Ovary (tissue), 9 donors: ENCODE results near the gene SLC6A2. TPM values are rescaled to one million over a fixed set of nuclear protein-coding genes. Genes with fewer than 3 reads are reported as not detected.

Experiments
- DNase-seq, 5 donors: peaks; one replicate each; pipeline ENCODE4 v3.0.0-alpha.2; 2019 to 2020
- H3K27ac ChIP-seq, 2 donors: fragments of 200-600 bp; one replicate each; pipeline versions ENCODE4 v1.5.1 to v1.8.0; 2019 to 2022
- H3K27me3 ChIP-seq: fragments of 200-600 bp; one replicate; pipeline ENCODE4 v1.8.0; 2022
- H3K36me3 ChIP-seq: fragments of 200-600 bp; sonication (generic); one replicate; pipeline ENCODE4 v1.5.1; 2019
- H3K4me1 ChIP-seq: one replicate; pipeline ENCODE4 v1.8.1; 2013; ENCODE audit warnings: mild to moderate bottlenecking, moderate library complexity; ENCODE audit not compliant: insufficient read depth
- H3K4me3 ChIP-seq: fragments of 200-600 bp; sonication (generic); one replicate; pipeline ENCODE4 v1.5.1; 2017
- H3K9me3 ChIP-seq, 2 donors: fragments of 200-600 bp in 1 of 2; sonication (generic) in 1 of 2; one replicate each; pipeline versions ENCODE4 v1.5.1 to v1.8.1; 2013 to 2019; ENCODE audit warnings: mild to moderate bottlenecking in 1 of 2, moderate library complexity in 1 of 2
- EP300 ChIP-seq: sonication (generic); formaldehyde crosslinking; IDR thresholded peaks from one replicate; pipeline ENCODE4 v1.6.1; 2017; ENCODE audit warnings: antibody characterized with exemption
- POLR2A ChIP-seq: fragments of 450-650 bp; IDR thresholded peaks from one replicate; pipeline ENCODE4 v1.6.1; 2017; ENCODE audit warnings: antibody characterized with exemption, mild to moderate bottlenecking, moderate library complexity
- WGBS, 3 donors: extraction: QIAGEN DNeasy Blood & Tissue Kit in 1 of 3; methylation state at CpG; one replicate each; pipeline versions ENCODE4 v1.1.5 to v1.1.7; 2013 to 2017; 5-methylcytosine and 5-hydroxymethylcytosine counted together
- intact Hi-C, 4 donors: fragments of 100-400 bp; cut with DNase I; formaldehyde crosslinking; loops; one replicate each; pipeline versions ENCODE4 v1.11.0 to v1.15.1; 2022 to 2023
- polyA plus RNA-seq, 2 donors: library from polyadenylated mRNA; stranded (reverse); fragments of 200-250 nt in 1 of 2; fragments of 350-450 nt in 1 of 2; fragmentation: Illumina TruSeq in 1 of 2; extraction: RNeasy Lipid Tissue Mini Kit (QIAGEN cat#74804) in 1 of 2; gene quantifications; one replicate each; pipeline ENCODE4 v1.2.3, GENCODE V29; 2013 to 2014
- total RNA-seq, 7 donors: library from RNA; depleted of rRNA in 2 of 7; stranded (reverse); fragments of >200 nt in 2 of 7; fragmentation: NEBNext Ultra II Directional in 3 of 7; extraction: Animal tissue kit (Norgen Biotek cat#: 25700) in 3 of 7; gene quantifications; one replicate each; pipeline versions ENCODE4 v1.1.0 to v1.2.4, GENCODE V29; 2016 to 2023
- TF ChIP-seq, protein P1 (sequence below), 3 donors: fragments of 450-650 bp in 2 of 3; fragments of 200-600 bp in 1 of 3; IDR thresholded peaks; one replicate each; pipeline versions ENCODE4 v1.5.1 to v1.8.0; 2016 to 2022; ENCODE audit warnings: antibody characterized with exemption in 3 of 3, mild to moderate bottlenecking in 1 of 3
- donor health status: DM: no; HTN: no; CAD: no; lungs with moderate emphysema.
- donor health status: DM: no; HTN: no; CAD: no.
- donor health status: Bipolar disorder and iron deficiency.
- donor health status: DM: yes; HTN: yes; CAD: no.
- donor health status: DM: no; HTN: no; CAD: no.
- donor health status: DM: yes; HTN: yes; CAD: no.

The SLC6A2 gene
- total and polyA plus RNA-seq, 9 donors, result 0.08 to 0.36 (median 0.21) TPM; not detected in 3

DNA sequence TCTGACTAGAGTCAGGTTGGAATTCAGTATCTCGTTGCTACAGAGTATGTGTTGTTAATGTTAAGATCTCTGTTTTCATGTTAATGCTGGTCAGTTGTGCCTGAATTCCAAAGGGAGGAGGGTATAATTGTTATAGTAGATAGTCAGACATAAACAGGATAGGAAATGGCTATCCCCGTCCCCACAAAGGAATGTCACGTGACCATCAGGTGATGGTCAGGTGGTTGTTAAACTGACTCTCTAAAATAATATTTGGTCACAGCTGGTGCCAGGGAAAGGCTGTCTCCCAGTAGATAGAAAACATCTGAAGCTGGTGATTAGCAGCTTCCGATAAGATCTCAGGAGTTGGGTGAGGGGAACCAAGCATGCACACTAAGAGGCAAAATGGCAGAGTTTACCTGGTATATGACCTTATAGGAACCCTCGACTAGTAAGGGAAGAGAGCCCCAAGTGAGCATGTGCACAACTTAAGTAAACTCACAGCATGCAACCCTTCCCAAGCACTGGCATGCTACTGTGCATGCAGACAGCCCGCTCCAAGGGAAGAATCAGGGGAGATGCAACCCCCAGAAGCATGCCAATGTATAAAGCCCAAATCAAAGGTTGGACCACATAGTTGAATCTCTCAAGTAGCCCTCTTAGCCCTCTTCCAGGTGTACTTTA, 27.4 kb upstream of the SLC6A2 start:
- Histone ChIP-seq H3K36me3 (no peaks in the 10 kb centered on the region), H3K4me3 (no peak overlapping the region), H3K27ac (no peak overlapping the region), H3K9me3 (no peaks in the 10 kb centered on the region), H3K27me3 (no peaks in the 10 kb centered on the region), H3K4me1 (no peaks in the 10 kb centered on the region)
- TF ChIP-seq, protein P1, sequence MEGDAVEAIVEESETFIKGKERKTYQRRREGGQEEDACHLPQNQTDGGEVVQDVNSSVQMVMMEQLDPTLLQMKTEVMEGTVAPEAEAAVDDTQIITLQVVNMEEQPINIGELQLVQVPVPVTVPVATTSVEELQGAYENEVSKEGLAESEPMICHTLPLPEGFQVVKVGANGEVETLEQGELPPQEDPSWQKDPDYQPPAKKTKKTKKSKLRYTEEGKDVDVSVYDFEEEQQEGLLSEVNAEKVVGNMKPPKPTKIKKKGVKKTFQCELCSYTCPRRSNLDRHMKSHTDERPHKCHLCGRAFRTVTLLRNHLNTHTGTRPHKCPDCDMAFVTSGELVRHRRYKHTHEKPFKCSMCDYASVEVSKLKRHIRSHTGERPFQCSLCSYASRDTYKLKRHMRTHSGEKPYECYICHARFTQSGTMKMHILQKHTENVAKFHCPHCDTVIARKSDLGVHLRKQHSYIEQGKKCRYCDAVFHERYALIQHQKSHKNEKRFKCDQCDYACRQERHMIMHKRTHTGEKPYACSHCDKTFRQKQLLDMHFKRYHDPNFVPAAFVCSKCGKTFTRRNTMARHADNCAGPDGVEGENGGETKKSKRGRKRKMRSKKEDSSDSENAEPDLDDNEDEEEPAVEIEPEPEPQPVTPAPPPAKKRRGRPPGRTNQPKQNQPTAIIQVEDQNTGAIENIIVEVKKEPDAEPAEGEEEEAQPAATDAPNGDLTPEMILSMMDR (IDR thresholded peaks at IDR 0.05), result no peak
- TF ChIP-seq EP300 (no peak), POLR2A (no peak)
- no peak for DNase-seq
- 60 to 66% (median 63%) methylated on average over 6 of the region's 6 CpGs for WGBS, 3 donors
- intact Hi-C loops, result no loop called here

DNA sequence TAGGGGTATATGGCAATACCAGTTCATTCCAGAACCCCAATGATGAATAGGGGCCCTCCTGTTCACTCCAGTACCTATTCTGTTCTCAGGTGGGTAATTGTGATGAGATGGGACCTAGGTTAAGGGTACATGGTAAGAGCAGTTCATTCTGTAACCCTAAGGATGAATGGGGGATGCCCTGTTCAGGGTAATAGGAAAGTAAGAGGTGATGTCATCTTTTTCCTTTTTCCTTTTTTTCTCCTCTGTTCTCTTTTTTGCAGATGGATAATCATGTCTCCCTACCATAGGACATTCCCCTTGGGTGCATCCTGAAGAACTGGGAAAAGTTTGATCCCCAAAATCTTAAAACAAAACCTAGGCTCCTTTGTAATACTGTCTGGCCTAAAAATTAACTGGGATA, 25.0 kb upstream of the SLC6A2 start:
- no peak for DNase-seq
- Histone ChIP-seq H3K4me1 (no peaks in the 10 kb centered on the region), H3K27me3 (no peaks in the 10 kb centered on the region), H3K27ac (no peak overlapping the region), H3K4me3 (no peak overlapping the region), H3K36me3 (no peaks in the 10 kb centered on the region), H3K9me3 (no peaks in the 10 kb centered on the region)
- intact Hi-C loops, result no loop called here
- TF ChIP-seq EP300, result no peak

DNA sequence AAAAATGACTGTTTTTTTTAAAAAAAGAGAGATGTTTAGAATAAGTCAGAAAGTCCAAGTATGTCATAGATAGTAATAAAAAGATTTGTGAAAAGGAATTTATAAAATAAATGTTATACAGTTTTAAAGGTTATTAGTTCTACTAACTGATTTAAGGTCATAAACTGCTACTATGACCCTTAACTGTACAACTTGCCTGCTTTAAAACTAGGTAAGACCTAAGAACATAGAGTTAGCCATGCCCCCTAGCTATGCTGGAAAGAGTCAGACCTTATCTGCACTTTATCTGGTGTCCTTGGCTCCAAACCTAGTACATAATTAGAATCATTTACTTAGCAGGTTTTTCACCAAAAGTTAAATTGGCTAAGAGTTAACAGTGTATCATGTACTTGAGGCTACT, 23.5 kb upstream of the SLC6A2 start:
- H3K36me3 ChIP-seq, result no peaks in the 10 kb centered on the region
- H3K27me3 ChIP-seq, result no peaks in the 10 kb centered on the region
- no peak for DNase-seq
- no peak overlapping the region for H3K4me3 ChIP-seq
- H3K27ac ChIP-seq, result no peak overlapping the region
- intact Hi-C loops, result no loop called here
- H3K9me3 ChIP-seq, result no peaks in the 10 kb centered on the region
- no peaks in the 10 kb centered on the region for H3K4me1 ChIP-seq
- TF ChIP-seq EP300 (no peak), POLR2A (no peak)
- TF ChIP-seq, protein P1 (IDR thresholded peaks at IDR 0.05), result no peak

DNA sequence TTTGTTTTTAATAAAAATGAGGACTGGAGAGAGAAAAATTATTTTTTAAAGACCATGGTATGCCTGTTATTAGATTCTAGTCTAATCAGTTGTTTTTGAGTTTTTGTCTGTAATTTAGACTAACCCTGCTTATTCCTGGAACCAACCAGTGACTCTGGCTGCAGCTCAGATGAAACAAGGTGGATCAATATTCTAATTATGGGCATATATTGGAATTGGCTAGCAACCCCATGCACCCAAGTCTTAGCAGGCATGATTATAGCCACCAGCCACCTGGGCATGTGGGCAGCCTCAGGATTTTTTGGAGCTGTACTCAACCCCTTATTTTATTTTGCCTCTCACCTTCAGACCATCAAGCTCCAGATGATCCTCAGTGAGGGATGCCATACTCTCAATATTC, 21.6 kb upstream of the SLC6A2 start:
- no peak overlapping the region for H3K27ac ChIP-seq
- no peaks in the 10 kb centered on the region for H3K36me3 ChIP-seq
- TF ChIP-seq, protein P1 (IDR thresholded peaks at IDR 0.05), result no peak
- TF ChIP-seq EP300 (no peak), POLR2A (no peak)
- no peak overlapping the region for H3K4me3 ChIP-seq
- no peak for DNase-seq
- intact Hi-C loops, result no loop called here
- H3K9me3 ChIP-seq, result no peaks in the 10 kb centered on the region
- no peaks in the 10 kb centered on the region for H3K27me3 ChIP-seq
- H3K4me1 ChIP-seq, result no peaks in the 10 kb centered on the region

DNA sequence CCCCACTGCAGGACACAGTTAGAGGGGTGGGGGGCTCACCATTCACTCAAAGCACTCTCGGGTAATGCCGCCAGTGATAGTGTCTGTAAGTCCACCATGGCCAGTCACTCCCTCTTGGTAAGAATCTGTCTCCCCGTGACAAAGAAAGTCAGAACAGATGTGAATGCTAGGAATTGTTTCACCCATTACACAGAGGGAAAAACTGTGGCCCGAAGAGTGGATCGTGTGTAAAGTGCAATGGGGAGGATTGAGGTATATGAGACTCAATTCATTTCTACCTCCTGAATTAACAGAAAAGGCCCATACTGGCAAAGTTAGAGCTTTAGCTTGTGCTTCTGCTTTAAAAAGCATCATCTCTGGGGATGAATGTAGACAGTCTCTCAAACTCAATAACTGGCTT, 17.5 kb upstream of the SLC6A2 start:
- peaks cover 3% of the 10 kb centered on the region for H3K4me1 ChIP-seq
- no peaks in the 10 kb centered on the region for H3K9me3 ChIP-seq
- H3K4me3 ChIP-seq, result no peak overlapping the region
- no peaks in the 10 kb centered on the region for H3K27me3 ChIP-seq
- WGBS, 3 donors, result 88 to 94% (median 92%) methylated on average over 5 of the region's 5 CpGs
- no peaks in the 10 kb centered on the region for H3K36me3 ChIP-seq
- DNase-seq, result no peak
- TF ChIP-seq, protein P1 (IDR thresholded peaks at IDR 0.05), result no peak
- TF ChIP-seq POLR2A (no peak), EP300 (no peak)
- H3K27ac ChIP-seq, result no peak overlapping the region
- intact Hi-C loops, result no loop called here
